Measurements from ENCODE around the gene RAX.

The RAX gene

DNA sequence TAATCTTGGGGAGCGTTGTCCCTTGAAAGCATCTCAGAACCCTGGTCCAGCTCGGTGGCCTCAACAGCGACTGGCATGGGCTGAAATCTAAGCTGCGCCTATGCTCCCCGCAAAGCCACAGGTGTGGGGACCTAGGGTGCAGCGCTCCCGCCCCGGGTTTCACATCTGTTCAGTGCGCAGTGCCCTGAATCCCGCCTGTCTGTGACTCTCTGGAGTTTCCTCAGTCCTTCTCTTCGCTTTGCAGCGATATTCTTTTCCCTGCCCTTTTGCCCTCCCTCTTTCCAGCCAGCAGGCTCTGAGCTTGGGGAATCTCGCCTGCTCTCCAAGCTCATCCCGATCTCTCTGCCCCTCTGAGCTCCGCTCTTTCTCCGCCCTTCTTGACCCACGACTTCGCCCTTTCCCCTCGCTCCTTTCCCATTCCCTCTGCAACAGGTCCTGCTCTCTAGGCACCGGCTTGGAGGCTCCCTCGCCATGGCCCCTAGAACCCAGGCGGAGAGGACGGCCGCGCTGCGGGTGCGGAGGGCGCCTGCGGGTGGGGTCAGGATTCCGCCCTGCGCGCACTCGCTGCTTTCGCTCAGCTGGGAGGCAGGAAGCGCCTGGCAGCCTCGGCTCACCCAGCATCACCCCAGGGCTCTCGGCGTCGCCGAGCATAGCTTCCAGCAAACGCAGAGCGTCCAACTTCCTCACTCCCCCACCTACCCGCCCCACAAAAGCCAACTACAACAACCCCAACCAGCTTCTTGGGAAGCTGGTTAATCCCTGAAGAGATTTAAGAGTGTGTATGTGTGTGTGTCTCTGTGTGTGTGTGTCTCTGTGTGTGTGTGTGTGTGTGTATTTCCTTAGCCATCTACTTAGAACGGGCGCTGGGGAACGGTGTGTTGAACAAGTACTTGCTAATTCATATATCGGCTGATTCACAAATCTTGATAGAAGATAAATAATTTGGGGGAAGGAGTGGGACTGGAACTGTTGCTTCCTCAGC is 52.2 kb downstream of the RAX start:
- peak; percentile 66 for ATAC-seq

DNA sequence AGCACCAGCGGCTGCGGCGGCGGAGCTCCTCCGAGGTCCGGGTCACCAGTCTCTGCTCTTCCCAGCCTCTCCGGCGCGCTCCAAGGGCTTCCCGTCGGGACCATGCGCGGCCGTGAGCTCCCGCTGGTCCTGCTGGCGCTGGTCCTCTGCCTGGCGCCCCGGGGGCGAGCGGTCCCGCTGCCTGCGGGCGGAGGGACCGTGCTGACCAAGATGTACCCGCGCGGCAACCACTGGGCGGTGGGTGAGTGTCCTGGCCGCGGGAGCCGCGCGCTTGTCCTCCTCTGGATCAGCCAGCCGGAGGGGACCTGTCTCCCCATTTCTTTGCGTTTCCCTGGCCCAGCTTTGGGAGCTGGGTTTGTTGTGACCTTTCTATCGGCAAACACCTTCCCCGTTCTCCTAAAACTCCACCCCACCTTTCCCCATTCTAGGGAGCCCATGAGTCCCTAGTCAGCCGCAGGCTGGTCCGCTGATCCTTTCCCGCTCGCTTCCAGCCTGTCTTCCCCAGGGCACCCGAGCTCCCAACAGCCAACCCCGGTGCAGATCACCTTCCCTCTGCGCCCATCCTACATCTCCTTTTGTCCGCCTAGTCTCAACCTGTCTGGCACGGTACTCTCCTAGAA is 53.0 kb downstream of the RAX start:
- peak; percentile 69 for ATAC-seq
- no peak for TF ChIP-seq ISL1 (CRISPR knock-in tag; IDR thresholded peaks at IDR 0.05)
- no peak for TF ChIP-seq TOX (CRISPR knock-in tag; IDR thresholded peaks at IDR 0.05; ENCODE audit: borderline replicate concordance)
- TF ChIP-seq ZFP3 (CRISPR knock-in tag; IDR thresholded peaks at IDR 0.05) = no peak
- TF ChIP-seq PPARA (CRISPR knock-in tag; IDR thresholded peaks at IDR 0.05; ENCODE audit: borderline replicate concordance) = no peak
- no peak for TF ChIP-seq TCF4 (CRISPR knock-in tag; IDR thresholded peaks at IDR 0.05; ENCODE audit: borderline replicate concordance)
- no peak for TF ChIP-seq BACH2 (CRISPR knock-in tag; IDR thresholded peaks at IDR 0.05; ENCODE audit: borderline replicate concordance)
- no peak for TF ChIP-seq ZNF70 (CRISPR knock-in tag; IDR thresholded peaks at IDR 0.05)
- no peak for TF ChIP-seq GLIS3 (CRISPR knock-in tag; IDR thresholded peaks at IDR 0.05)
- TF ChIP-seq SNAI2 (CRISPR knock-in tag; IDR thresholded peaks at IDR 0.05) = no peak
- no peak for TF ChIP-seq RARB (CRISPR knock-in tag; IDR thresholded peaks at IDR 0.05)
- no peak for TF ChIP-seq TSHZ2 (CRISPR knock-in tag; IDR thresholded peaks at IDR 0.05)
- no peak for TF ChIP-seq CSDC2 (CRISPR knock-in tag; IDR thresholded peaks at IDR 0.05)
- no peak for TF ChIP-seq ZNF8 (CRISPR knock-in tag; IDR thresholded peaks at IDR 0.05)
- no peak for TF ChIP-seq ZFP30 (CRISPR knock-in tag; IDR thresholded peaks at IDR 0.05)

More for the DNA sequence above, 52.2 kb downstream of the RAX start:
- TF ChIP-seq ZNF565 (CRISPR knock-in tag; conservative IDR thresholded peaks at IDR 0.05; ENCODE audit: low read depth) (no peak), CREB5 (CRISPR knock-in tag; IDR thresholded peaks at IDR 0.05; ENCODE audit: low read depth) (no peak), BACH2 (CRISPR knock-in tag; IDR thresholded peaks at IDR 0.05; ENCODE audit: borderline replicate concordance) (no peak), ESRRG (CRISPR knock-in tag; IDR thresholded peaks at IDR 0.05) (no peak), ARNTL (CRISPR knock-in tag; IDR thresholded peaks at IDR 0.05; ENCODE audit: borderline replicate concordance, low read depth) (no peak), ISL1 (CRISPR knock-in tag; IDR thresholded peaks at IDR 0.05) (no peak), TSHZ2 (CRISPR knock-in tag; IDR thresholded peaks at IDR 0.05) (no peak), RARB (CRISPR knock-in tag; IDR thresholded peaks at IDR 0.05) (no peak), ZNF8 (CRISPR knock-in tag; IDR thresholded peaks at IDR 0.05) (no peak), ZFP3 (CRISPR knock-in tag; IDR thresholded peaks at IDR 0.05) (no peak), ZFP30 (CRISPR knock-in tag; IDR thresholded peaks at IDR 0.05) (no peak), CSDC2 (CRISPR knock-in tag; IDR thresholded peaks at IDR 0.05) (no peak), ZC3H10 (CRISPR knock-in tag; IDR thresholded peaks at IDR 0.05) (no peak), TOX (CRISPR knock-in tag; IDR thresholded peaks at IDR 0.05; ENCODE audit: borderline replicate concordance) (no peak)
- TF ChIP-seq, protein P1, sequence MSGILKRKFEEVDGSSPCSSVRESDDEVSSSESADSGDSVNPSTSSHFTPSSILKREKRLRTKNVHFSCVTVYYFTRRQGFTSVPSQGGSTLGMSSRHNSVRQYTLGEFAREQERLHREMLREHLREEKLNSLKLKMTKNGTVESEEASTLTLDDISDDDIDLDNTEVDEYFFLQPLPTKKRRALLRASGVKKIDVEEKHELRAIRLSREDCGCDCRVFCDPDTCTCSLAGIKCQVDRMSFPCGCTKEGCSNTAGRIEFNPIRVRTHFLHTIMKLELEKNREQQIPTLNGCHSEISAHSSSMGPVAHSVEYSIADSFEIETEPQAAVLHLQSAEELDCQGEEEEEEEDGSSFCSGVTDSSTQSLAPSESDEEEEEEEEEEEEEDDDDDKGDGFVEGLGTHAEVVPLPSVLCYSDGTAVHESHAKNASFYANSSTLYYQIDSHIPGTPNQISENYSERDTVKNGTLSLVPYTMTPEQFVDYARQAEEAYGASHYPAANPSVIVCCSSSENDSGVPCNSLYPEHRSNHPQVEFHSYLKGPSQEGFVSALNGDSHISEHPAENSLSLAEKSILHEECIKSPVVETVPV (CRISPR knock-in tag; IDR thresholded peaks at IDR 0.05) = no peak
